HG03175 (cell line): ENCODE data around the gene CMTM8.
A peak's percentile ranks its signal among the peaks of the same experiment; 100 is the strongest.

Experiments used
- ATAC-seq: cut with Tn5 transposase; IDR thresholded peaks from one replicate; pipeline ENCODE4 v1.9.1; 2021; ENCODE audit warnings: mild to moderate bottlenecking, moderate library complexity; ENCODE audit not compliant: unreplicated experiment

CMTM8 gene

DNA sequence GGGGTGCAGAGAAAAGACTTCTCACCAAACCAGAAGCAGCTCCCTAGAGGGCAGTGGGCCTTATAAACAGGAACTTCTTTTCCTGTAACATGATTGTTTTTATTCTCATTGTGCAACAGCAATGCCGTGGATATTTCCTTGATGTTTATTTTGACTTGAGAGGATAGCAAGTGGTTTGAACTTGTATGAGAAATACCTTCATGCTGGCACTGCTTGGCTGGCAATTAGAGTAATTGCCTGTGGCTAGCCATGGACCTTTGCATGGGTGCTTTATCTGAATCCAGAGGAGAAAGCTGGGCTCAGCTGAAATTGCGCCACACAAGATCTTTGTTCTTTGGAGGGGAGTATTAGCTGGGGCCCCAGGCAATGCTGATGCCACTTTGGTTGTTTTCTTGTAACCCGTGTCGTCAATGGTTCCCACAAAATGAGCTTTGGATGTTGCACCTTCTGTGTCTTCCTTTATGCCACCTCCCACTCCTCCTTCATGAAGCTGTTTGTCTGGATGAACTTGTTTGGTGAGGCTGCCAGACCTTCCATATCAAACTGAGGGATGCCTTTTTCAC, 37.9 kb downstream of the CMTM8 start:
- ATAC-seq, result no peak

- no peak for ATAC-seq
Measured at GRCh38 chr3:32278714-32279113, 40.2 kb downstream of the CMTM8 start.

GRCh38 chr3:32280262-32280910, 41.9 kb downstream of the CMTM8 start:
- no peak for ATAC-seq

DNA sequence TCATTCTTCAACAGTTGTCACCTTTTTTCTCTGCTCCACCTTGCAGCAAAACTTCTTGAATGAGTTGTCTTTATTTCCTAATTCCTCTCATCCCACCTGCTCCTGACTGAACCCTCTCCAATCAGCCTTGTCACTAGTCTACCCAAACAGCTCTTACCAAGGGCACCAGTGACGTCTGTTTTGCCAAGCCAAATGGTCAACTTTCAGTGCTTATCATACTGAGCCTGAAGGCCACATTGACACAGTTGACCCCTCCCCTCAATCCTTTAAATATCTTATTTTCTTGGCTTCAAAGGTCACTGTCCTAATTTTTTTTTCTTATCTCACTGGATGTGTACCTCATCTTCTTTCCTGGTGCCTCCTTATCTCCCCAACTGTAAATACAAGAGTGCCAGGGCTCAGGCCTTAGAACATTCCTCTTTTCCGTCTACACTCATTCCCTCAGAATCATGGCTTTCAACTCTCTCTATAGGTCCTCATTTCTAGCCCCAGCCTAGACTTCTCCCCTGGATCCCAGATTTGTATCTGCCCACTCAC, 43.2 kb downstream of the CMTM8 start:
- ATAC-seq, result no peak

GRCh38 chr3:32282578-32283154, 44.2 kb downstream of the CMTM8 start:
- no peak for ATAC-seq

- ATAC-seq, result no peak
Measured at GRCh38 chr3:32283304-32283703, 44.8 kb downstream of the CMTM8 start.

DNA sequence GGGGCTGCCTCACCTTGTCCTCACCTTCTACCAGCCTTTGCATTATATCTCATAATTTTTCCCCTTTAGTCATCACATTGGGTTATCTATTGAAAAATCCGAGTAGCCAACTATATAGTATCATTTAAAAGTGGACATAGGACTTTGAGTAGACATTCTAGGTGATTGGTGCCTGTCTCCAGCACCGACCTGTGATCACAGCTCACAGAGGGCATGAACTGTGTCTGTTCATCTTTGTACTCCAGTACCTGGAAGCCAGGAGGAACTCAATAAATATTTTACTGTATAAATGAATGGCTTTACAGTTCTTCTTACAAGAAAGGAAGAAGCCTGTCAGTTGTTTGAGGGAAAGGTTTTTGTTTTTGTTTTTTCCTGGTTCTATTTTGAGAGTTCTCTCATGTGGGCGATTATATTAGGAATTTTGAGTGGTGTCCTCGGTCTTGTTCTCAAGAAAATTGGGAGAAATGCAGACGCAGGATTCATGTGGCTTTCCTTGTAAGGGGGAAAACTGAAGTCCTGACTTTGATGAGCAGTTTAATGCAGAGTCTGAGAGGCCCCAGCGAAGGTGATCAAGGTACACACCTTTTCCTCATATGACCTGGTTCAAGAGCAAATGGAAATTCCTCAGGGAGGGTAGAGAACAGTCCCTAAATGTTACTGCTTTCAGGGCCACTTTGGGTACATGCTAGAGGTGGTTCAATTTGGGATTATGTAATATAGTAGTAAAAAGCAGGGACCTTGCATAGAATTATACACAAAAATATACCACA, 46.1 kb downstream of the CMTM8 start:
- no peak for ATAC-seq

- ATAC-seq, result no peak
Measured at GRCh38 chr3:32285891-32286290, 47.4 kb downstream of the CMTM8 start.

- ATAC-seq, result peak; percentile 47
Measured at GRCh38 chr3:32288819-32289218, 50.3 kb downstream of the CMTM8 start.

GRCh38 chr3:32290619-32291018, 52.1 kb downstream of the CMTM8 start:
- no peak for ATAC-seq

GRCh38 chr3:32292085-32292796, 53.8 kb downstream of the CMTM8 start:
- no peak for ATAC-seq

DNA sequence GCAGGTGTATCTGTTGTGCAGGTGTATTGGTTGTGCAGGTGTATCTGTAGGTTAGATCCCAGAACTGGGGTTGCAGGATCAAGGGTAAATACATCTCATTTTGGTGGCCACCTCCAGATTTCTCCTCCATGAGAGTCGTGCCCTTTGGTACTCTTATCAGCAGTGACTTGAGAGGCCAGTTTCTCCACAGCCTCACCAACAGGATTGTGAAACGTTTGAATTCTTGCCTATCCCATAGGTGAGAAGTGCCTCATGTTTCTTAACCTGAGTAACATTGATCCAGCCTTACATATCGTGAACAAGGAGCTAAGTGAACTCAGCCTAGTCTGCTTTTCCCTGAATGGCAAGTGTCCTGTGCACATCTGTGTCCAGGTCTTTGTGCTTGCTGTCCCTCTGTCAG, 55.4 kb downstream of the CMTM8 start:
- no peak for ATAC-seq

DNA sequence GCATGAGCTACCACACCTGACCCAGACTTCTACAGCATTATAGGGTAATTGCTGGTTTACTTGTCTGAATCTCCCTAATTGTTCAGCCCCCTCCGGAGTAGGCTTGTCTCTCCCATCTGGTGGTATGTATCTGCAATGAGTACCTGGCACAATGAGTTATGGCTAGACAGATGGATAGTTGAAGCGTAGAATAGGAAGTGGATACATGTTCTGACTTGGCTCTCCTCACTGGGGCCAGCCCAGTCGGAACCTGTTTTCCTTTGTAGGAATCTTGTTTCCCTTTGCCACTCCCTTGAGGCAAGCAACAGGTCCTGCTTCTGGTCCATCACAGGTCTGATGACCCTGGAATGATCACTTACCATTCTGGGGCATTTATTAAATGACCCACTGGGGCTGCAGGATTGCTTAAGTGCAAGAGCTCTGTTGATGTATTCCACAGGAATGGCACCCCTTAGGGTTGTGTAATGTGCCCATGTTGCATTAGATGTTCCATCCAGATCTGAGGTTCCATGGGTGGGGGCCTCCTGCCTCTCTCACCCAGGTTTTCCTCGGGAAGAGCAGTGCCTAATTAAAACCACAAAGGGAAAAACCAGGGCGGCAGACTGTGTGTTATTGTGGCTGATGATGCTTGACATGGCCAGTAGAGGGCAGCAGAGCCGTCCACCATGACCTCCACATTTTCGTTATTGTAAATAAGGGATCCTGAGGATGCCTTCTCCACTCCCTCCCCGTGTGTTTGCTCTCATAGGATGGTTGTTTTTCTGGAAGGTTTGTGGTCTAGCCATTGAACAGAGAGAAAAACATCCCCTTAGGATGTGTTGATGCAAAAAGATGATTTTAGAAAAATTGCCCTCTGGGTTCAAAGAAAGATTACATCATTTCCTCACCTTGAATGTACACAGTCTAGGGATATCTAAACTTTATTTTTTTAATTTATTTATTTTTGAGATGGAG, 58.0 kb downstream of the CMTM8 start:
- ATAC-seq, result peak; percentile 72

- ATAC-seq, result no peak
Measured at GRCh38 chr3:32297366-32297765, 58.9 kb downstream of the CMTM8 start.

DNA sequence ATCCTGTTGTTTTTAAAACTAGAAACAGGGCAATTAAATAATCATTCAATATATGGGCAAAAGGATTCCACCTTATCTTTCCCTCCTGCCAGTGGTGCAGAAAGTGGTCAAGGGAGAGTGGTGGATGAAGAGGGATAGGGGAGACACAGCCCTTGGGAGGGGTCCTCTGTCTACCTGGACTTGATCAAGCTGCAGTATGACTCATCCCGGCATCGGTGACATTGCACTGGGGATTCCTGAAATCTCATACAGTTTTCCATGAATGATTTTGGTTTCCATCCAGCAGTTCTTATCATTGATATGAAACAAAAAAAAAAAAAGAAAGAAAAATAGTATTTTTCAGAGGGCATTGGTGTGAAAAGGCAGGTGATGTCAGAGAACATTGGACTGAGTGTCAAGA, 62.9 kb downstream of the CMTM8 start:
- no peak for ATAC-seq

GRCh38 chr3:32302601-32303398, 64.3 kb downstream of the CMTM8 start:
- no peak for ATAC-seq

DNA sequence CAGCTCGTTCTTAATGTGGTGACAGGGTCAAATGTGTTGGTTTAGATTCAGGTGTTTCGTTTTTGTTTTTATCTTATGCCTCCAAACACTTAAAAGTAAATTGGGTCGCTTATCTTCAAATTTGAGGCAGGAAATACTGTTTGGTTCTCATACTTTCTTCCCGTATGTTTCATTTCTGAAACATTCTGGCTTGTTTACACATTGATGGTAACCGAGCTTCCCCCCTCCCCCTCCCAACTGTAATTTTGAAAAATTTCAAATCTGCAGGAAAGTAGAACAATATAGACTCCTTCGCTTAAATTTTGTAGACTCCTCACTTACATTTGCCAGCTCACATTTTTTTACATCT, 64.9 kb downstream of the CMTM8 start:
- no peak for ATAC-seq

DNA sequence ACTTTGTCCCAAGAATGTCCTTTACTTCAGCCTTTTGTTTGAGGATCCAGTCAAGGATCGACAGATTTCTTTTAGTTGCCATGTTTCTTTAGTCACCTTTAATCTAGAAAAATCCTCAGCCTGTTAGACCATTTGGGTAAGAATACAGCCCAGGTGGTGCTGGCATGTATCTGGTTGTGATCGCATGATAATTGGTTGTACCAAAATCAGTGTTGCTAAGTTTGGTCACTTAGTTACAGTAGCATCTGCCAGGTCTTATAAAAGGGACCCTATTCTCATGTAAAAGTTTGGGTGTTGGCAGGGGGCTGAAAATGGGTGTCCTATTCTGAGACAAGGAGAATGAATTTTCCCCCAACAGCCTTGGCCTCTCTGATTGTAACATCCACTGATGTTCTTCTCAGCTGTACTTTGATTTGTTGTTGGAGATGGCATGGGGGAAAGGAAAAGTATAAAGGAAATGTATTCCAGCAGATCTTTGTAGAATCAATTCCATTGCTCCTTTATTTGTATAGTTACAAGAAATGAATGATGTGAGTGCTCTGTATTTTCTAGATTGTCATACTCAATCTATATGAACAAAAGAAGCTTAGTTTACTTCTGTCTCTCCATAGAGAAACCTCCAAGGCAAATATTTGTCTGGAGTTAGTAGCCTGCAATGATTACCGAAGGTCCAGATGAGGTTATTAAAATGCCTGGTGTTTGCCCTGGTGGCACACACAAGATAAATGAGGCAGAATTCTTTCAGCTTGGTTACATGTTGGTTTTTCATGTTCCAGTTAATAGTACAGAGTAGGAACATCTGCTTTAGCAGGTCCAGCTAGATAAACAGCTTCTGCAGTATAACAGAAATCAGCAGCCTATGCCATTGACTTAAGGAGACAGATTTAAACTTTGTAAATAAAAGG, 65.7 kb downstream of the CMTM8 start:
- ATAC-seq, result no peak
